ENCODE results near the gene MAD2L2. TPM values are rescaled to one million over a fixed set of nuclear protein-coding genes. Genes with fewer than 3 reads are reported as not detected.

Gene MAD2L2
- total RNA-seq, 1 donor, result 28.7 TPM

- H3K4me1 ChIP-seq (ENCODE audit: insufficient read depth, low read length), result peaks cover 24% of the 10 kb centered on the region
- H3K27me3 ChIP-seq (ENCODE audit: insufficient read depth, low read length), result no peaks in the 10 kb centered on the region
- no peaks in the 10 kb centered on the region for H3K9me3 ChIP-seq (ENCODE audit: low read depth, low read length)
- H3K4me3 ChIP-seq (ENCODE audit: low read length), result peak overlapping the region; percentile 35
Observed at GRCh38 chr1:11654939-11655808, 25.8 kb downstream of the MAD2L2 start.

GRCh38 chr1:11654137-11654938 is 26.6 kb downstream of the MAD2L2 start, which contains the start of the genes FBXO2 and FBXO44:
Gene FBXO2, minus strand, starts transcription at chr1:11654429. Its CDS starts 89 bp downstream, at chr1:11654340.
Gene FBXO44, plus strand, starts transcription at chr1:11654877. Its CDS starts 959 bp downstream, at chr1:11655836.
- H3K4me3 ChIP-seq (ENCODE audit: low read length), result peak within 1 kb of the TSS; percentile 39
- H3K27me3 ChIP-seq (ENCODE audit: insufficient read depth, low read length), result peaks cover 7% of the 10 kb centered on the region
- no peaks in the 10 kb centered on the region for H3K9me3 ChIP-seq (ENCODE audit: low read depth, low read length)
- H3K4me1 ChIP-seq (ENCODE audit: insufficient read depth, low read length), result peaks cover 32% of the 10 kb centered on the region

- Histone ChIP-seq H3K4me3 (ENCODE audit: low read length) (no peak overlapping the region), H3K4me1 (ENCODE audit: insufficient read depth, low read length) (peaks cover 34% of the 10 kb centered on the region), H3K9me3 (ENCODE audit: low read depth, low read length) (no peaks in the 10 kb centered on the region), H3K27me3 (ENCODE audit: insufficient read depth, low read length) (peaks cover 7% of the 10 kb centered on the region)
Observed at GRCh38 chr1:11653861-11654136, 27.1 kb downstream of the MAD2L2 start.

GRCh38 chr1:11653101-11653860 is 27.7 kb downstream of the MAD2L2 start:
- Histone ChIP-seq H3K27me3 (ENCODE audit: insufficient read depth, low read length) (peaks cover 7% of the 10 kb centered on the region), H3K4me3 (ENCODE audit: low read length) (no peak overlapping the region), H3K4me1 (ENCODE audit: insufficient read depth, low read length) (peaks cover 34% of the 10 kb centered on the region), H3K9me3 (ENCODE audit: low read depth, low read length) (no peaks in the 10 kb centered on the region)

- Histone ChIP-seq H3K4me1 (ENCODE audit: insufficient read depth, low read length) (peaks cover 34% of the 10 kb centered on the region), H3K27me3 (ENCODE audit: insufficient read depth, low read length) (peaks cover 7% of the 10 kb centered on the region), H3K4me3 (ENCODE audit: low read length) (no peak overlapping the region), H3K9me3 (ENCODE audit: low read depth, low read length) (no peaks in the 10 kb centered on the region)
Observed at GRCh38 chr1:11652203-11652780, 28.7 kb downstream of the MAD2L2 start.

- Histone ChIP-seq H3K4me1 (ENCODE audit: insufficient read depth, low read length) (peaks cover 34% of the 10 kb centered on the region), H3K4me3 (ENCODE audit: low read length) (no peak overlapping the region), H3K27me3 (ENCODE audit: insufficient read depth, low read length) (peaks cover 7% of the 10 kb centered on the region), H3K9me3 (ENCODE audit: low read depth, low read length) (no peaks in the 10 kb centered on the region)
Observed at GRCh38 chr1:11651017-11651416, 29.9 kb downstream of the MAD2L2 start.

- Histone ChIP-seq H3K4me3 (ENCODE audit: low read length) (no peak overlapping the region), H3K27me3 (ENCODE audit: insufficient read depth, low read length) (peaks cover 7% of the 10 kb centered on the region), H3K9me3 (ENCODE audit: low read depth, low read length) (no peaks in the 10 kb centered on the region), H3K4me1 (ENCODE audit: insufficient read depth, low read length) (peaks cover 28% of the 10 kb centered on the region)
Observed at GRCh38 chr1:11650331-11650991, 30.5 kb downstream of the MAD2L2 start.

- H3K27me3 ChIP-seq (ENCODE audit: insufficient read depth, low read length), result peaks cover 7% of the 10 kb centered on the region
- no peak overlapping the region for H3K4me3 ChIP-seq (ENCODE audit: low read length)
- no peaks in the 10 kb centered on the region for H3K9me3 ChIP-seq (ENCODE audit: low read depth, low read length)
- peaks cover 24% of the 10 kb centered on the region for H3K4me1 ChIP-seq (ENCODE audit: insufficient read depth, low read length)
Observed at GRCh38 chr1:11649624-11650330, 31.2 kb downstream of the MAD2L2 start.

GRCh38 chr1:11649237-11649623 is 31.7 kb downstream of the MAD2L2 start:
- Histone ChIP-seq H3K4me1 (ENCODE audit: insufficient read depth, low read length) (peaks cover 24% of the 10 kb centered on the region), H3K9me3 (ENCODE audit: low read depth, low read length) (no peaks in the 10 kb centered on the region), H3K4me3 (ENCODE audit: low read length) (no peak overlapping the region), H3K27me3 (ENCODE audit: insufficient read depth, low read length) (peaks cover 7% of the 10 kb centered on the region)

- H3K27me3 ChIP-seq (ENCODE audit: insufficient read depth, low read length), result peaks cover 7% of the 10 kb centered on the region
- H3K4me1 ChIP-seq (ENCODE audit: insufficient read depth, low read length), result peaks cover 24% of the 10 kb centered on the region
- H3K4me3 ChIP-seq (ENCODE audit: low read length), result no peak overlapping the region
Observed at GRCh38 chr1:11648732-11649158, 32.2 kb downstream of the MAD2L2 start.

GRCh38 chr1:11648039-11648438 is 32.9 kb downstream of the MAD2L2 start:
- Histone ChIP-seq H3K9me3 (ENCODE audit: low read depth, low read length) (no peaks in the 10 kb centered on the region), H3K27me3 (ENCODE audit: insufficient read depth, low read length) (peaks cover 7% of the 10 kb centered on the region), H3K4me1 (ENCODE audit: insufficient read depth, low read length) (peaks cover 24% of the 10 kb centered on the region), H3K4me3 (ENCODE audit: low read length) (no peak overlapping the region)

More at GRCh38 chr1:11648732-11649158, 32.2 kb downstream of the MAD2L2 start:
- no peaks in the 10 kb centered on the region for H3K9me3 ChIP-seq (ENCODE audit: low read depth, low read length)

GRCh38 chr1:11647333-11647732 is 33.6 kb downstream of the MAD2L2 start:
- H3K4me3 ChIP-seq (ENCODE audit: low read length), result no peak overlapping the region

GRCh38 chr1:11646317-11646716 is 34.6 kb downstream of the MAD2L2 start:
- H3K4me1 ChIP-seq (ENCODE audit: insufficient read depth, low read length), result peaks cover 21% of the 10 kb centered on the region
- H3K9me3 ChIP-seq (ENCODE audit: low read depth, low read length), result no peaks in the 10 kb centered on the region
- no peak overlapping the region for H3K4me3 ChIP-seq (ENCODE audit: low read length)
- H3K27me3 ChIP-seq (ENCODE audit: insufficient read depth, low read length), result peaks cover 7% of the 10 kb centered on the region

More at GRCh38 chr1:11647333-11647732, 33.6 kb downstream of the MAD2L2 start:
- H3K4me1 ChIP-seq (ENCODE audit: insufficient read depth, low read length), result peaks cover 24% of the 10 kb centered on the region
- H3K9me3 ChIP-seq (ENCODE audit: low read depth, low read length), result no peaks in the 10 kb centered on the region
- peaks cover 7% of the 10 kb centered on the region for H3K27me3 ChIP-seq (ENCODE audit: insufficient read depth, low read length)

All from mononuclear cell (primary cell).